WERI-Rb-1 (cell line): ENCODE results near the gene TRERF1.

Experiments used
- DNase-seq: peaks from one replicate; pipeline ENCODE4 v3.0.0-alpha.2; 2020
- H3K27ac ChIP-seq: fragments of 250-450 bp; sonication (Bioruptor Pico); 2 replicates; pipeline ENCODE4 v1.5.1; 2020; ENCODE audit warnings: mild to moderate bottlenecking, moderate library complexity
- H3K27me3 ChIP-seq: fragments of 250-450 bp; sonication (Bioruptor Pico); 2 replicates; pipeline ENCODE4 v1.5.1; 2021; ENCODE audit warnings: mild to moderate bottlenecking, low read depth, moderate library complexity; ENCODE audit not compliant: insufficient read depth, severe bottlenecking
- H3K36me3 ChIP-seq: fragments of 250-450 bp; sonication (Bioruptor Pico); 2 replicates; pipeline ENCODE4 v1.5.1; 2020; ENCODE audit warnings: mild to moderate bottlenecking, moderate library complexity
- H3K4me3 ChIP-seq: 2 replicates; pipeline ENCODE4 v1.5.1; 2011; ENCODE audit warnings: low read depth, mild to moderate bottlenecking, control low read depth, low read length
- H3K9me3 ChIP-seq: fragments of 250-450 bp; sonication (Bioruptor Pico); 2 replicates; pipeline ENCODE4 v1.5.1; 2021; ENCODE audit warnings: mild to moderate bottlenecking, moderate library complexity; ENCODE audit not compliant: severe bottlenecking
- CTCF ChIP-seq: IDR thresholded peaks from 2 replicates; pipeline ENCODE4 v1.5.1; 2011; ENCODE audit warnings: low read depth, mild to moderate bottlenecking, control low read depth, inconsistent platforms, low read length

The TRERF1 gene

GRCh38 chr6:42264852-42265390 is 186.8 kb downstream of the TRERF1 start:
- Histone ChIP-seq H3K9me3 (no peaks in the 10 kb centered on the region), H3K4me3 (no peak overlapping the region), H3K36me3 (0 out of 2 replicates have a peak, but pooled peaks cover 4% of the 10 kb centered on the region), H3K27ac (no peak overlapping the region), H3K27me3 (no peaks in the 10 kb centered on the region)
- no peak for TF ChIP-seq CTCF
- DNase-seq = no peak

GRCh38 chr6:42264162-42264851 is 187.4 kb downstream of the TRERF1 start:
- Histone ChIP-seq H3K9me3 (no peaks in the 10 kb centered on the region), H3K27me3 (no peaks in the 10 kb centered on the region), H3K27ac (no peak overlapping the region), H3K36me3 (0 out of 2 replicates have a peak, but pooled peaks cover 4% of the 10 kb centered on the region), H3K4me3 (no peak overlapping the region)
- no peak for DNase-seq
- no peak for TF ChIP-seq CTCF

GRCh38 chr6:42263165-42263728 is 188.5 kb downstream of the TRERF1 start:
- H3K27ac ChIP-seq = no peak overlapping the region
- no peak overlapping the region for H3K4me3 ChIP-seq
- DNase-seq = no peak
- no peak for TF ChIP-seq CTCF
- no peaks in the 10 kb centered on the region for H3K36me3 ChIP-seq
- no peaks in the 10 kb centered on the region for H3K27me3 ChIP-seq
- no peaks in the 10 kb centered on the region for H3K9me3 ChIP-seq

GRCh38 chr6:42260972-42261371 is 190.8 kb downstream of the TRERF1 start:
- peak; percentile 87 for DNase-seq
- Histone ChIP-seq H3K9me3 (no peaks in the 10 kb centered on the region), H3K36me3 (peaks cover 4% of the 10 kb centered on the region), H3K4me3 (peak overlapping the region; percentile 39), H3K27ac (peak overlapping the region; percentile 53), H3K27me3 (no peaks in the 10 kb centered on the region)
- TF ChIP-seq CTCF = peak; percentile 79

GRCh38 chr6:42260396-42260888 is 191.3 kb downstream of the TRERF1 start:
- peak; percentile 54 for TF ChIP-seq CTCF
- peak; percentile 91 for DNase-seq
- Histone ChIP-seq H3K27ac (peak overlapping the region; percentile 53), H3K4me3 (peak overlapping the region; percentile 39), H3K27me3 (no peaks in the 10 kb centered on the region), H3K9me3 (no peaks in the 10 kb centered on the region), H3K36me3 (peaks cover 4% of the 10 kb centered on the region)
